GM12873 (cell line): ENCODE measurements around the gene SNRPF.

ENCODE experiments used
- TF ChIP-seq, protein P1 (sequence below): IDR thresholded peaks from 2 replicates; pipeline ENCODE4 v1.5.1; 2012; ENCODE audit warnings: low read depth, mild to moderate bottlenecking, moderate library complexity, low read length, control low read depth; ENCODE audit not compliant: insufficient read depth; ENCODE audit errors: missing control alignments

Gene SNRPF

DNA sequence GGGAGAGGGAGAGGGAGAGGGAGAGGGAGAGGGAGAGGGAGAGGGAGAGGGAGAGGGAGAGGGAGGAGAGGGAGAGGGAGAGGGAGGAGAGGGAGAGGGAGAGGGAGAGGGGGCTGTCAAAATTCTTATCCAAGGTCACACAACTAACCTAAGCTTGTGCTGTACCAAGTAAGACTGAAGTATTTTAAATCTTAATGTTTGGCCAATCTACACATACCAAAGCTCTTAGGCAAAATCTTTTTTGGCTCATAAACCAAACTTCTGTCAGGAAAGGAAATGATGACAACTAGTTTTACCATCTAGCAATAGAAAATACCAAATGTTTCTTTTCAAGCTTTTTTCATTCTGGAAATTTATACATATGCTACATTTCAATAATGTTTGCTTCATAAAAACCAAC, 49.8 kb downstream of the SNRPF start:
- TF ChIP-seq, protein P1, sequence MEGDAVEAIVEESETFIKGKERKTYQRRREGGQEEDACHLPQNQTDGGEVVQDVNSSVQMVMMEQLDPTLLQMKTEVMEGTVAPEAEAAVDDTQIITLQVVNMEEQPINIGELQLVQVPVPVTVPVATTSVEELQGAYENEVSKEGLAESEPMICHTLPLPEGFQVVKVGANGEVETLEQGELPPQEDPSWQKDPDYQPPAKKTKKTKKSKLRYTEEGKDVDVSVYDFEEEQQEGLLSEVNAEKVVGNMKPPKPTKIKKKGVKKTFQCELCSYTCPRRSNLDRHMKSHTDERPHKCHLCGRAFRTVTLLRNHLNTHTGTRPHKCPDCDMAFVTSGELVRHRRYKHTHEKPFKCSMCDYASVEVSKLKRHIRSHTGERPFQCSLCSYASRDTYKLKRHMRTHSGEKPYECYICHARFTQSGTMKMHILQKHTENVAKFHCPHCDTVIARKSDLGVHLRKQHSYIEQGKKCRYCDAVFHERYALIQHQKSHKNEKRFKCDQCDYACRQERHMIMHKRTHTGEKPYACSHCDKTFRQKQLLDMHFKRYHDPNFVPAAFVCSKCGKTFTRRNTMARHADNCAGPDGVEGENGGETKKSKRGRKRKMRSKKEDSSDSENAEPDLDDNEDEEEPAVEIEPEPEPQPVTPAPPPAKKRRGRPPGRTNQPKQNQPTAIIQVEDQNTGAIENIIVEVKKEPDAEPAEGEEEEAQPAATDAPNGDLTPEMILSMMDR = no peak

DNA sequence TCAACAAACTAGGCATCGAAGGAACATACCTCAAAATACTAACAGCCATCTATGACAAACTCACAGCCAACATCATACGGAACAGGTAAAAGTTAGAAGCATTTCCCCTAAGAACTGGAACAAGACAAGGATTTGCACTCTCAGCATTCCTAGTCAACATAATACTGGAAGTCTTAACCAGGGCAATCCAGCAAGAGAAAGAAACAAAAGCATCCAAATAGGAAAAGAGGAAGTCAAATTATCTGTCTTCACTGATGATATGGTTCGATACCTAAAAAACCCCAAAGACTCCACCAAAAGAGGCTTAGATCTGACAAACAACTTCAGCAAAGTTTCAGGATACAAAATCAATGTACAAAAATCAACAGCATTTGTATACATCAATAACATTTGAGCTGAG, 51.1 kb downstream of the SNRPF start:
- TF ChIP-seq, protein P1 = no peak
